Panc1 (cell line): Measurements from ENCODE around the gene KCNIP4. TPM values are rescaled to one million over a fixed set of nuclear protein-coding genes. Genes with fewer than 3 reads are reported as not detected.
A peak's percentile ranks its signal among the peaks of the same experiment; 100 is the strongest.

Source experiments
- ATAC-seq: fragments of 200-7000 bp; cut with Tn5 transposase; 2 replicates; pipeline ENCODE4 v1.9.1; 2020; ENCODE audit warnings: mild to moderate bottlenecking, moderate library complexity
- BruUV-seq: library from RNA; stranded (reverse); fragments of 400-500 nt; replicated peaks from 2 replicates; lab custom pipeline; 2021; lab: Mats Ljungman, UMichigan
- CTCF ChIA-PET: fragments of 300-600 bp; sonication (Branson Sonifier 250); formaldehyde crosslinking; loops from one replicate; lab custom pipeline; 2022; ENCODE audit warnings: antibody characterized with exemption; lab: Charles Lee
- POLR2A ChIA-PET: fragments of 300-600 bp; sonication (Branson Sonifier 250); formaldehyde crosslinking; loops from one replicate; lab custom pipeline; 2022; ENCODE audit warnings: antibody characterized with exemption; lab: Charles Lee
- DNase-seq: peaks from one replicate; pipeline ENCODE4 v3.0.0-alpha.2; 2010; ENCODE audit warnings: low read depth, low spot score
- H3K27ac ChIP-seq: 2 replicates; pipeline ENCODE4 v1.5.1; 2011; ENCODE audit warnings: mild to moderate bottlenecking, low read length, inconsistent platforms
- H3K27me3 ChIP-seq: fragments of 200-500 bp; sonication (Bioruptor generic); 2 replicates; pipeline ENCODE4 v1.6.0; 2014; ENCODE audit warnings: low read length, inconsistent platforms; ENCODE audit not compliant: control insufficient read depth, insufficient read depth
- H3K36me3 ChIP-seq: fragments of 200-500 bp; sonication (Bioruptor generic); 2 replicates; pipeline ENCODE4 v1.5.1; 2014; ENCODE audit warnings: inconsistent platforms, mild to moderate bottlenecking, low read length, moderate library complexity; ENCODE audit not compliant: control insufficient read depth, insufficient read depth
- H3K4me1 ChIP-seq: 2 replicates; pipeline ENCODE4 v1.5.1; 2011; ENCODE audit warnings: inconsistent platforms, mild to moderate bottlenecking, low read length, moderate library complexity; ENCODE audit not compliant: control insufficient read depth, insufficient read depth
- H3K4me3 ChIP-seq, 2 experiments: 2 replicates each; pipeline ENCODE4 v1.5.1; 2011 to 2012; ENCODE audit warnings: low read depth in 2 of 2, low read length in 2 of 2, mild to moderate bottlenecking in 2 of 2, inconsistent platforms in 1 of 2, moderate library complexity in 1 of 2
- H3K9me3 ChIP-seq: fragments of 200-500 bp; sonication (Bioruptor generic); 2 replicates; pipeline ENCODE4 v1.5.1; 2014; ENCODE audit warnings: low read depth, mild to moderate bottlenecking, inconsistent platforms, low read length, moderate library complexity; ENCODE audit not compliant: control insufficient read depth, insufficient read depth
- POLR2AphosphoS5 ChIP-seq: IDR thresholded peaks from 2 replicates; pipeline ENCODE4 v1.6.1; 2012; ENCODE audit warnings: mild to moderate bottlenecking, low read depth, low read length, moderate library complexity
- SIN3A ChIP-seq: IDR thresholded peaks from 2 replicates; pipeline ENCODE4 v1.6.1; 2012; ENCODE audit warnings: low read depth, mild to moderate bottlenecking, low read length, moderate library complexity, borderline replicate concordance; ENCODE audit not compliant: insufficient read depth
- TCF7L2 ChIP-seq: IDR thresholded peaks from 2 replicates; pipeline ENCODE4 v1.6.1; 2011; ENCODE audit warnings: mild to moderate bottlenecking, low read depth, low read length, inconsistent platforms
- in situ Hi-C: cut with HindIII; loops from 2 replicates; pipeline ENCODE4 v1.10.0; 2016; ENCODE audit warnings: low sequenced_read_pairs, low pct_unique_long_range_greater_than_20kb
- intact Hi-C: fragments of 100-400 bp; cut with micrococcal nuclease; formaldehyde crosslinking; loops from one replicate; pipeline ENCODE4 v1.10.0; 2022; ENCODE audit not compliant: unreplicated experiment
- total RNA-seq: library from RNA; stranded (reverse); gene quantifications from one replicate; pipeline ENCODE4 v1.2.1, GENCODE V29; 2021; ENCODE audit not compliant: unreplicated experiment
- TF ChIP-seq, protein P1 (sequence below), 2 experiments: IDR thresholded peaks; 2 replicates each; pipeline ENCODE4 v1.6.1; 2011 to 2012; ENCODE audit warnings: low read depth in 2 of 2, control low read depth in 1 of 2, low read length in 1 of 2, mild to moderate bottlenecking in 1 of 2, moderate library complexity in 1 of 2; ENCODE audit not compliant: insufficient read depth in 1 of 2
- TF ChIP-seq, protein P2 (sequence below): fragments of 450-650 bp; IDR thresholded peaks from 2 replicates; pipeline ENCODE4 v1.5.1; 2017; ENCODE audit warnings: mild to moderate bottlenecking

KCNIP4 gene
- total RNA-seq, 1 experiment from 2014 or later: not detected

DNA sequence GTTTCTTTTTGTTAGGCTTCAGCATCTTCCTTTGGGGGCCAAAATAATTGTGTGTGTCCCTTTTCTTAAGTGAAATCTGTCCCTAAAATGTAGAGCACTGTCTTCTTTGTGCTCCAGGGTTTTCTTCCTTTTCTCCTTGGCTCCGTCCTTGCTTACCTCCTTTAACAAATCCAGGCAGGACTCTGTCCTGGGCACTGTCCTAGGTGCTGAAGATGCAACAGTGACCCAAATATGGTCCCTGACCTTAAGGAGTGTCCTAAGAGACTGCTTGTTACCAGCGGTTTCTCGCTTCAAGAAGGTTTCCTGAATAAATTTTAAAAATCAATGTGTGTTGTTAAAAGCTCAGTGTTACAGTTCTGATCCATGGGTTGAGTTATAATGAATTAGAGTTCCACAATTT, 471.8 kb downstream of the KCNIP4 start:
- POLR2A ChIA-PET: no interaction called here
- no peak for TF ChIP-seq TCF7L2
- TF ChIP-seq, protein P1, sequence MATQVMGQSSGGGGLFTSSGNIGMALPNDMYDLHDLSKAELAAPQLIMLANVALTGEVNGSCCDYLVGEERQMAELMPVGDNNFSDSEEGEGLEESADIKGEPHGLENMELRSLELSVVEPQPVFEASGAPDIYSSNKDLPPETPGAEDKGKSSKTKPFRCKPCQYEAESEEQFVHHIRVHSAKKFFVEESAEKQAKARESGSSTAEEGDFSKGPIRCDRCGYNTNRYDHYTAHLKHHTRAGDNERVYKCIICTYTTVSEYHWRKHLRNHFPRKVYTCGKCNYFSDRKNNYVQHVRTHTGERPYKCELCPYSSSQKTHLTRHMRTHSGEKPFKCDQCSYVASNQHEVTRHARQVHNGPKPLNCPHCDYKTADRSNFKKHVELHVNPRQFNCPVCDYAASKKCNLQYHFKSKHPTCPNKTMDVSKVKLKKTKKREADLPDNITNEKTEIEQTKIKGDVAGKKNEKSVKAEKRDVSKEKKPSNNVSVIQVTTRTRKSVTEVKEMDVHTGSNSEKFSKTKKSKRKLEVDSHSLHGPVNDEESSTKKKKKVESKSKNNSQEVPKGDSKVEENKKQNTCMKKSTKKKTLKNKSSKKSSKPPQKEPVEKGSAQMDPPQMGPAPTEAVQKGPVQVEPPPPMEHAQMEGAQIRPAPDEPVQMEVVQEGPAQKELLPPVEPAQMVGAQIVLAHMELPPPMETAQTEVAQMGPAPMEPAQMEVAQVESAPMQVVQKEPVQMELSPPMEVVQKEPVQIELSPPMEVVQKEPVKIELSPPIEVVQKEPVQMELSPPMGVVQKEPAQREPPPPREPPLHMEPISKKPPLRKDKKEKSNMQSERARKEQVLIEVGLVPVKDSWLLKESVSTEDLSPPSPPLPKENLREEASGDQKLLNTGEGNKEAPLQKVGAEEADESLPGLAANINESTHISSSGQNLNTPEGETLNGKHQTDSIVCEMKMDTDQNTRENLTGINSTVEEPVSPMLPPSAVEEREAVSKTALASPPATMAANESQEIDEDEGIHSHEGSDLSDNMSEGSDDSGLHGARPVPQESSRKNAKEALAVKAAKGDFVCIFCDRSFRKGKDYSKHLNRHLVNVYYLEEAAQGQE (IDR thresholded peaks at IDR 0.05; ENCODE audit: insufficient read depth in 1 of 2, low read depth in 2 of 2, low read length in 1 of 2): peak; percentile 47 to 64; a peak in 3 of 4 replicates
- Histone ChIP-seq H3K27me3 (no peaks in the 10 kb centered on the region), H3K4me1 (no peaks in the 10 kb centered on the region), H3K27ac (no peak overlapping the region), H3K4me3 (no peak overlapping the region), H3K36me3 (no peaks in the 10 kb centered on the region), H3K9me3 (no peaks in the 10 kb centered on the region)
- CTCF ChIA-PET: no interaction called here
- in situ Hi-C loops (no loop called here), intact Hi-C loops (no loop called here)
- DNase-seq: no peak
- no peak for ATAC-seq
- BruUV-seq: no TSS peak

DNA sequence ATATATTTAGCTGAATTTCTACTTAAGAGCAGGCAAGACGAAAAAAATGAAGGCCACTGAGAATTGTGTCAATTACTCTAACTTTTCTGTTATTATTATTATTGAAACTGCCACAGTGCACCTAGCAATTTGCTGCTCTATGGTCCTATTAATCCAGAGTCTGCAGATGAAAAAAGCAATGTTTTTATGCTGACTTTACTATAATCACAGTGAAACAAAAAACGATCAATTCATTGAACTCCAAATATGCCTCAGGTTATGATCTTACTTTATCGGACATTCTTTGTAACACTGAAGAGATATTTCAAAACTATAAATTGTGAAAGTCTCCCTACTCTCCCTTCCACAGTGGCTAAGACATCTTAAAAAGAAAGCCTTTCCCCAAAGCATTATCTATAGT, 474.4 kb downstream of the KCNIP4 start:
- ATAC-seq (no peak), DNase-seq (no peak)
- no peaks in the 10 kb centered on the region for H3K9me3 ChIP-seq
- ChIA-PET CTCF (no interaction called here), POLR2A (no interaction called here)
- TF ChIP-seq, protein P2, sequence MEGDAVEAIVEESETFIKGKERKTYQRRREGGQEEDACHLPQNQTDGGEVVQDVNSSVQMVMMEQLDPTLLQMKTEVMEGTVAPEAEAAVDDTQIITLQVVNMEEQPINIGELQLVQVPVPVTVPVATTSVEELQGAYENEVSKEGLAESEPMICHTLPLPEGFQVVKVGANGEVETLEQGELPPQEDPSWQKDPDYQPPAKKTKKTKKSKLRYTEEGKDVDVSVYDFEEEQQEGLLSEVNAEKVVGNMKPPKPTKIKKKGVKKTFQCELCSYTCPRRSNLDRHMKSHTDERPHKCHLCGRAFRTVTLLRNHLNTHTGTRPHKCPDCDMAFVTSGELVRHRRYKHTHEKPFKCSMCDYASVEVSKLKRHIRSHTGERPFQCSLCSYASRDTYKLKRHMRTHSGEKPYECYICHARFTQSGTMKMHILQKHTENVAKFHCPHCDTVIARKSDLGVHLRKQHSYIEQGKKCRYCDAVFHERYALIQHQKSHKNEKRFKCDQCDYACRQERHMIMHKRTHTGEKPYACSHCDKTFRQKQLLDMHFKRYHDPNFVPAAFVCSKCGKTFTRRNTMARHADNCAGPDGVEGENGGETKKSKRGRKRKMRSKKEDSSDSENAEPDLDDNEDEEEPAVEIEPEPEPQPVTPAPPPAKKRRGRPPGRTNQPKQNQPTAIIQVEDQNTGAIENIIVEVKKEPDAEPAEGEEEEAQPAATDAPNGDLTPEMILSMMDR: no peak
- TF ChIP-seq, protein P1 (IDR thresholded peaks at IDR 0.05; ENCODE audit: insufficient read depth in 1 of 2, low read depth in 2 of 2, low read length in 1 of 2): no peak
- TF ChIP-seq TCF7L2: no peak
- no peak for TF ChIP-seq SIN3A
- TF ChIP-seq POLR2AphosphoS5: no peak
- no TSS peak for BruUV-seq
- intact Hi-C loops: no loop called here
- no peaks in the 10 kb centered on the region for H3K36me3 ChIP-seq
- no peaks in the 10 kb centered on the region for H3K4me1 ChIP-seq
- in situ Hi-C loops: no loop called here
- no peaks in the 10 kb centered on the region for H3K27me3 ChIP-seq
- no peak overlapping the region for H3K4me3 ChIP-seq
- no peak overlapping the region for H3K27ac ChIP-seq
